Activated CD8-positive, alpha-beta T cell treated with anti-CD3 and anti-CD28 coated beads for 36 hours (primary cell): Measurements from ENCODE around the gene SMAD3. TPM values are rescaled to one million over a fixed set of nuclear protein-coding genes. Genes with fewer than 3 reads are reported as not detected.

Experiments
- ATAC-seq: fragments of 200-7000 bp; cut with Tn5 transposase; one replicate; pipeline ENCODE4 v1.10.0; 2021; ENCODE audit warnings: mild to moderate bottlenecking, moderate library complexity
- CTCF ChIA-PET: fragments of 350-600 bp; sonication (Branson Sonifier 250); formaldehyde crosslinking; loops from one replicate; lab custom pipeline; 2021; ENCODE audit warnings: antibody characterized with exemption; lab: Charles Lee
- POLR2A ChIA-PET: fragments of 350-600 bp; sonication (Branson Sonifier 250); formaldehyde crosslinking; loops from one replicate; lab custom pipeline; 2021; ENCODE audit warnings: antibody characterized with exemption; lab: Charles Lee
- DNase-seq: peaks from one replicate; pipeline ENCODE4 v3.0.0-alpha.2; 2020
- H3K27ac Mint-ChIP-seq: one replicate; pipeline ENCODE4 v1.8.0; 2021; ENCODE audit warnings: mild to moderate bottlenecking, mixed read lengths
- H3K27me3 Mint-ChIP-seq: one replicate; pipeline ENCODE4 v1.8.0; 2021; ENCODE audit warnings: mixed read lengths
- H3K36me3 Mint-ChIP-seq: one replicate; pipeline ENCODE4 v1.8.0; 2021; ENCODE audit warnings: low read depth, mixed read lengths
- H3K4me1 Mint-ChIP-seq: one replicate; pipeline ENCODE4 v1.8.0; 2021; ENCODE audit warnings: low read depth, mixed read lengths
- H3K4me3 Mint-ChIP-seq: one replicate; pipeline ENCODE4 v1.8.0; 2021; ENCODE audit warnings: mild to moderate bottlenecking, moderate library complexity, mixed read lengths
- H3K9me3 Mint-ChIP-seq: one replicate; pipeline ENCODE4 v1.8.0; 2021; ENCODE audit warnings: mixed read lengths
- CTCF ChIP-seq: fragments of 200-600 bp; IDR thresholded peaks from one replicate; pipeline ENCODE4 v1.8.0; 2022; ENCODE audit warnings: antibody characterized with exemption, mild to moderate bottlenecking
- intact Hi-C: fragments of 100-400 bp; cut with micrococcal nuclease; formaldehyde crosslinking; loops from one replicate; pipeline ENCODE4 v1.10.0; 2022
- total RNA-seq, 2 experiments: library from RNA; stranded (reverse); gene quantifications; one replicate each; pipeline ENCODE4 v1.2.3, GENCODE V29; 2021

The SMAD3 gene
- total RNA-seq, 2 experiments from 2014 or later, result 22.3 to 24.7 TPM

- no peaks in the 10 kb centered on the region for H3K27me3 Mint-ChIP-seq
- no peaks in the 10 kb centered on the region for H3K9me3 Mint-ChIP-seq
- CTCF ChIA-PET, result no interaction called here
- no peak for TF ChIP-seq CTCF
- DNase-seq (no peak), ATAC-seq (no peak)
- peaks cover 5% of the 10 kb centered on the region for H3K4me1 Mint-ChIP-seq
- intact Hi-C loops, result no loop called here
- H3K27ac Mint-ChIP-seq, result no peak overlapping the region
- H3K36me3 Mint-ChIP-seq, result peaks cover 18% of the 10 kb centered on the region
- POLR2A ChIA-PET, result interaction anchor here (0.7 to 0.8 kb wide), 2 partner anchors 25 to 214 kb away, joined by 3 read pairs; no protein-coding TSS in a partner anchor
- no peak overlapping the region for H3K4me3 Mint-ChIP-seq
Observed at GRCh38 chr15:67166280-67167009, 101.0 kb downstream of the SMAD3 start.

GRCh38 chr15:67167091-67167490, 101.7 kb downstream of the SMAD3 start:
- Mint-ChIP-seq H3K9me3 (no peaks in the 10 kb centered on the region), H3K27ac (peak overlapping the region; percentile 24), H3K4me1 (peaks cover 5% of the 10 kb centered on the region), H3K36me3 (peaks cover 18% of the 10 kb centered on the region), H3K4me3 (no peak overlapping the region), H3K27me3 (no peaks in the 10 kb centered on the region)
- ChIA-PET POLR2A (interaction anchor here (0.8 kb wide), 1 partner anchor 214 kb away, joined by 3 read pairs; no protein-coding TSS in a partner anchor), CTCF (no interaction called here)
- ATAC-seq (no peak), DNase-seq (no peak)
- no peak for TF ChIP-seq CTCF
- intact Hi-C loops, result no loop called here

GRCh38 chr15:67168694-67169093, 103.3 kb downstream of the SMAD3 start:
- ChIA-PET POLR2A (interaction anchor here (1.0 kb wide), 1 partner anchor 29 kb away, joined by 4 read pairs; no protein-coding TSS in a partner anchor), CTCF (no interaction called here)
- H3K27ac Mint-ChIP-seq, result no peak overlapping the region
- no peaks in the 10 kb centered on the region for H3K9me3 Mint-ChIP-seq
- peaks cover 18% of the 10 kb centered on the region for H3K36me3 Mint-ChIP-seq
- H3K4me3 Mint-ChIP-seq, result no peak overlapping the region
- no peak for TF ChIP-seq CTCF
- intact Hi-C loops, result no loop called here
- DNase-seq (no peak), ATAC-seq (no peak)
- H3K27me3 Mint-ChIP-seq, result no peaks in the 10 kb centered on the region
- H3K4me1 Mint-ChIP-seq, result peaks cover 12% of the 10 kb centered on the region

- peaks cover 26% of the 10 kb centered on the region for H3K4me1 Mint-ChIP-seq
- H3K27me3 Mint-ChIP-seq, result no peaks in the 10 kb centered on the region
- ATAC-seq (no peak), DNase-seq (no peak)
- no peak for TF ChIP-seq CTCF
- ChIA-PET POLR2A (interaction anchor here (0.5 to 1.0 kb wide), 2 partner anchors 21 to 52 kb away, joined by 3 to 5 read pairs; no protein-coding TSS in a partner anchor), CTCF (no interaction called here)
- H3K27ac Mint-ChIP-seq, result no peak overlapping the region
- H3K9me3 Mint-ChIP-seq, result no peaks in the 10 kb centered on the region
- H3K4me3 Mint-ChIP-seq, result no peak overlapping the region
- peaks cover 16% of the 10 kb centered on the region for H3K36me3 Mint-ChIP-seq
- intact Hi-C loops, result no loop called here
Observed at GRCh38 chr15:67170143-67170925, 104.9 kb downstream of the SMAD3 start.
